Ramos (cell line): ENCODE measurements around the gene DNHD1.

Experiments used
- in situ Hi-C: fragments of 300-500 bp; cut with MboI; formaldehyde crosslinking; loops from one replicate; pipeline ENCODE4 v1.14.3; 2022; ENCODE audit warnings: low sequenced_read_pairs; ENCODE audit not compliant: unreplicated experiment

Gene DNHD1

DNA sequence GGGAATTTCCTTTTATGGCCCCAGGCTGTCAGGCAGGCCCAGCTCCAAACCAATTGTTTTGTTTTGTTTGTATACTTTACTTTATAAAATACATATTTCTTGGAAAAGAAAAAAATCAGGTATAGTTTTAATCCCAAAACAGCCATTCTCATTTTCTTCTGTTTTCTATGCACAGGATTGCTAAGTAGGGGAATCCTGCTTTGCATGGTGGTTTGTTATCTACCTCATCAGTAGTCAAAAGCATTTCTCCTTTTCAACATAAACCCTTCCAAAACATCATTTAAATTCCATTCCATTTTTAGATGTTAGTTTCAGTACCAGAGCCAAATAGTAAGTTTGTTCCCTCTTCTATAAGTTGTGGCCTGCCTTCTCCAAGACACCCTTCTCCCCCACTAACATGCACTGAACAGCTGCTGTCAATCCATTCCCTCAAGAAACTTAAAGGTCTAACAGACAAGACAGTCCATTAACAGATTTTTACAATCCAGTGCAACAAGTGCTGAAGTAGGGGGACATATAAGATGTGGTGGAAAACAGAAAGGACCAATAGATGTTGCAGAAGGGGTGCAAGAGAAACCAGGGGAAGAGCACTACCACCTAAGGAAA lies 110.2 kb downstream of the DNHD1 start:
- in situ Hi-C loops = no loop called here

DNA sequence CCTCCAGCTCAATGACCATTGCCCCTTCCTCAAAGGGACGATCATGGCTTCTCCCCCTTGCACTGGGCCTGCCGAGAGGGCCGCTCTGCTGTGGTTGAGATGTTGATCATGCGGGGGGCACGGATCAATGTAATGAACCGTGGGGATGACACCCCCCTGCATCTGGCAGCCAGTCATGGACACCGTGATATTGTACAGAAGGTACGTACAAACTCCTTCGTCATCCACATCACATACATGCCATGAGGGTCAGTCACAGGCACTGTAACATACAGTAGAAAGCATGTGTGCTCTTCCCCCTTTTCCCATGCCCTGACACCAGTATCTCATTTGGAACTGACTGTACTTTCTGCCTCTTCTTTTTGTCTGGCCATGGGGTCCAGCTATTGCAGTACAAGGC lies 110.9 kb downstream of the DNHD1 start:
- in situ Hi-C loops = no loop called here

DNA sequence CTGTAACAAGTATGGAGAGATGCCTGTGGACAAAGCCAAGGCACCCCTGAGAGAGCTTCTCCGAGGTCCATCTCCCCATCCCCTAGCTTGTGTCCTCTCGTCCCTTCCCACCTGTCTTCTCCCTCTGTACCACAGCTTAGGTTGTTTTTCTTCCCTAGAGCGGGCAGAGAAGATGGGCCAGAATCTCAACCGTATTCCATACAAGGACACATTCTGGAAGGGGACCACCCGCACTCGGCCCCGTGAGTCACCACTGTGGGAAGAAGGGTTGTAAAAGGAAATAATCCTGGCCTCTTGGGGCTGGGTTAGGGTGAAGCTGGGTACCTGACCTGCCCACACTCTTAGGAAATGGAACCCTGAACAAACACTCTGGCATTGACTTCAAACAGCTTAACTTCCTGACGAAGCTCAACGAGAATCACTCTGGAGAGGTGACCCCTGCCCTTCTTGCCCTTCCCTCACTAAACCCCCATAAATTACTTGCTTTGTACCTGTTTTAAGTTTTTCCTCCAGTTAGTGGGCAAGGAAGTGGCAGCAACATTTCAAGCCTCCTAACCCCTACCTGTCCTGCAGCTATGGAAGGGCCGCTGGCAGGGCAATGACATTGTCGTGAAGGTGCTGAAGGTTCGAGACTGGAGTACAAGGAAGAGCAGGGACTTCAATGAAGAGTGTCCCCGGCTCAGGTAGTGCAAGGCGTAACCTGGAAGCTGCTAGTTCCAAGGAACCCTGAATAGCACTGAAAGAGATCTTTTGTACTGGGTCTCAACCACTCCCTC lies 111.8 kb downstream of the DNHD1 start:
- in situ Hi-C loops = no loop called here

DNA sequence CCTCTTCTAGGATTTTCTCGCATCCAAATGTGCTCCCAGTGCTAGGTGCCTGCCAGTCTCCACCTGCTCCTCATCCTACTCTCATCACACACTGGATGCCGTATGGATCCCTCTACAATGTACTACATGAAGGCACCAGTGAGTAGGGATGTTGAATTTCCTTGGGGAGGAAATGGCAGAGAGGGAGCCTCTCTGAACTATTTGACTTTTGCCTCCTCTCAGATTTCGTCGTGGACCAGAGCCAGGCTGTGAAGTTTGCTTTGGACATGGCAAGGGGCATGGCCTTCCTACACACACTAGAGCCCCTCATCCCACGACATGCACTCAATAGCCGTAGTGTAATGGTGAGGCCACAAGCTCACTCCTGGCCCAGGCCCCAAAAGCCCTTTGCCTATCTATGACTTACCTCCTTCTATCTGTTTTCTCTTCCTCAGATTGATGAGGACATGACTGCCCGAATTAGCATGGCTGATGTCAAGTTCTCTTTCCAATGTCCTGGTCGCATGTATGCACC lies 112.5 kb downstream of the DNHD1 start:
- in situ Hi-C loops = no loop called here

DNA sequence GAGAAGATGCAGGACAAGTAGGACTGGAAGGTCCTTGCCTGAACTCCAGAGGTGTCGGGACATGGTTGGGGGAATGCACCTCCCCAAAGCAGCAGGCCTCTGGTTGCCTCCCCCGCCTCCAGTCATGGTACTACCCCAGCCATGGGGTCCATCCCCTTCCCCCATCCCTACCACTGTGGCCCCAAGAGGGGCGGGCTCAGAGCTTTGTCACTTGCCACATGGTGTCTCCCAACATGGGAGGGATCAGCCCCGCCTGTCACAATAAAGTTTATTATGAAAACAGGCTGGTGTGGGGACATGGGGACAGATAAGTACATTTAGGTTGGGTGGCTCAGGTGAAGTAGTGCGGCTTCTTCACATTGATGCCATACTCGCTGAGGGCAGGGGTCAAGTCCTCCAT lies 113.5 kb downstream of the DNHD1 start:
- in situ Hi-C loops = no loop called here

DNA sequence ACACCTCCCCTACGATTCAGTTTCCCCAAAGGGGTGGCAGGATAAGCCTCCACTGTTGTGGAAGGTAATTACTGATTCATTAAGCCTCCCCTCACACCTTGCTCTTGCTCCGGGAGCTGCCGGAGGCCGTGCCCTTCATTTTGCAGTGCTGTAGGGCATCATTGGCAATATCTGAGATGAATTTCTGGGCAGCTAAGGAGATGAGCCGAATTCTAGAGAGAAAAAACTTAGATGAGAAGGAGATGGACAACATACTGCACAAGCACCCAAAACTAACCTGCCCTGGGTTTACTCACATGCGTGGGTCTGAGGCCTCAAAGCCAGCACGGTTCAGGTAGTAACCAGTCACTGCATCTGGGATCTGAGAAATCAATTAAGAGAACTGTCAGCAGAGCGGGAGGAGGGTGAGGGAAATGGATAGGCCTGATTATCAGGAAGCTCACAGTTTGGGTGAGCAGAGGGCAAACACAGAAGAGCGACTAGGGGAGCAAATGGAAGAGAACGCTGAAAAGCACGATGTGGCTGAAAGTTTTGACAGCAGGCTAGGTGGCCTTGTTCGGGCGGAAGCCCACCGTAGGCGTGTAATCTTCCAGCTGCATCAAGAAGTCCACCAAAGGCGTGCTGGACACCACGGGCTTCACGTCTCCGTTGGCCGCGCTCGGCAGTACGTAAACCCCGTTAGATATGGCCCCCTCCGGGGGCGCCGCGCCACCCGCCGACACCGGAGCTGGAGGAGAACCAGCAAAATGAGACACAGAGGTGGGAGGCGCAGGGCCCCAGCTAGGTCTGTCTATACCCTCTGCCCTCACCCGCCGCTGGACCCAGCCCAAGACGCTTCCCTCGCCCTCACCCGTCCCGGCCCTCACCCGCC lies 114.2 kb downstream of the DNHD1 start:
- in situ Hi-C loops = no loop called here

DNA sequence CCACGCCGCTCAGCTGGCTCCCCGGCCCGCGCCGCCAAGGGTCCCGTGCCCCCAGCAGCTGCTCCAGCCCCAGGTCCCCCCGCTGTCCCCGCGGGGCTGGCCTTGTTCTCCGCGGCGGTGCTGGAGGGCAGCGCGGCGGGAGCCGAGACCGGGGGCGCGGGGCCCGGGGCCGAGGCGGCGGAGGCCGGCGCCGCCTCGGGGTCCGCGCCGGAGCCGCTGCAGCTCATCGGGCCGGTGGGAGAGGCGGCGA lies 114.8 kb downstream of the DNHD1 start:
- in situ Hi-C loops = no loop called here

DNA sequence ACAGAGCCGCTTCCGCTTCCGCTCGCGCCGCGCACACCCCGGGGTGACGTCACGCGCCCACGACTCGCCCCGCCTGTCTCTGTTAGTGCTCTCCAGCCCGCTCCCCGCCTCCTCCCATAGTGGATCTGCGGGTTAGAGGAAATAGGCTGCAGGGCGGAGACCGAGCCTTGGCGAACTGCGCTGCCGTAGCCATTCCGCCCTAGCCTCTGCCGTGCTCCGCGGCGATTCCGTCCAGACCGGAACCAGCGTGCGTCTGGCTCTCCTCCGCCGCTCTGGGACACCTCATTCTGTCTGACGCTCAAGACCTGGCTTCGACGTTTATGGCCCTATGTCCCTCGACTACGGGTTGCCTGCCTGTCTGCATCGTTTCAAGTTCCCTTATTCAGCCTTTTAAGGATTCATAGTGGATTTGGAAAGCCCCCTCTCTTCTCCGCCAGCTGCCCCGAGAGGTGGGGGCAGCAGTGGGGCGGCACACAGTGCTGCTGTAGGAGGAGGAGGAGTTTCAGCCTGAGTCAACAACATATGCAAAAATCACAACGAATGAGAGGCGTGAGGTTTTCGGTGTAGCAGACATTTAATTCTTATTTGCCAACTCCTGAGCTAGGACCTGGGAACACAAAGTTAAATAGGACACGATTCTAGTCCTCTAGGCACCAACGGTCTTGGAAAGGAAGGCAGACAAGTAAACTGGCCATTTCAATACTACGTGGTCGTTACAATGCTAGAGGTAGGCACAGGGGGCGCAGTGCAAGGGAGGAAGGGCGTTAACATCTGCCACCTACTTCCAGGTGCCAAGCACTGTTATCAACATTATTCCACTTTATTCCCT lies 115.3 kb downstream of the DNHD1 start, which contains the start of gene TAF10:
Gene TAF10, minus strand, starts transcription at position 4 of the 829 bp plus-strand sequence. CDS start 27 bp downstream, outside the sequence.
- in situ Hi-C loops = no loop called here

DNA sequence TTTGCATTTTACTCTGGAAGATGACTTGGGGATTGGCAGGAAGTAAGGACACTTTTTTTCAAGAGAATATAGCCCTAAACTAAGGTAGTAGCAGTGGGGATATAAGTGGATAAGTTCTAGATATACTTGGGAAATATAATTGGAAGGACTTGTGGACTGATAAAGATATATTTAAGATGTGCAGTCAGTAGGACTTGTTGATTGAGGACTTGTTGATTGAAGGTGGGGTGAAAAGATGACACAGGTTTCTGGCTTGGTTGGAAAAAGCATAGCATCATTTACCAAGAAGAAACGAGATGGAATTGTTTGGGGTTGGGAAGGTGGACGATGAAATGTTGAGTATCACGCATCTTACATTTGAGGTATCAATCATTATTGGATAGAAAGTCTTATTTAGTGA lies 116.4 kb downstream of the DNHD1 start:
- in situ Hi-C loops = no loop called here

DNA sequence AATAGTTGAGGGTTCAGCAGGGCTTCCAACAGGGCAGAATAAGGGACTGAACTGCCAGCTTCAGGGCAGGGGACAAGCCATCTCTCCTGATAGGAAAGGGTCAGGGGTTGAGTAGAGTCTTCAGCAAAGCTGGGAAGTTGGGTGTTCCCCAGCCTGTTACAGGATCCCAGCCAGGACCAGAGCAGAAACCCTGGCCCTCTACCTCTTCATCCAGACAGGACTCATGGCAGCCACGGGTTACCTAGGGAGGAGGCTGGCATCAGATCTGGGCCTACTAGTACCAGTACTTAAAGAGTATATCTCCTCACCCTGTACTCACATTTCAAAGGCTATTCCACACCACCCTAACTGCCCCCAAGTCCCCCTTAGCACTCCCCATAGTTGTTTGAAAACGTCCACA lies 117.4 kb downstream of the DNHD1 start:
- in situ Hi-C loops = no loop called here

DNA sequence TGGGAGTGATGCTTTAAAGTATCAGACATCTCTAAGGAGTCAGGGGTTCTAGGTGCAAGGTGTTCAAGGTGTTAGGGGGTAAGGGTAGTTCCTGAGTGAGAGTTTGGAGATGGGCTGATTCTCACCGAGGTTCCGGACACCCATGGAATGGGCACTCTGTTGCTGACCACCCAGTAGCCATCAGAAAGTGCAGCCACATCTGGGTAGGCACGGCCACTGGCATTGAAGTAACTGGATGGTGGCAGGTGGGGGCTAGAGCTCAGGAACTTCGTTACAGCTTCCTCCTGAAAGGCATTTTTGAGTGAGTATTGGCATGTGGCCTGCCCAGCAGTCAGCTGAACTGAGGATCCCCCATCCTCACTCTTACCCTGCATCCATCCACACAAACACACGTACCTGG lies 118.0 kb downstream of the DNHD1 start:
- in situ Hi-C loops = no loop called here

DNA sequence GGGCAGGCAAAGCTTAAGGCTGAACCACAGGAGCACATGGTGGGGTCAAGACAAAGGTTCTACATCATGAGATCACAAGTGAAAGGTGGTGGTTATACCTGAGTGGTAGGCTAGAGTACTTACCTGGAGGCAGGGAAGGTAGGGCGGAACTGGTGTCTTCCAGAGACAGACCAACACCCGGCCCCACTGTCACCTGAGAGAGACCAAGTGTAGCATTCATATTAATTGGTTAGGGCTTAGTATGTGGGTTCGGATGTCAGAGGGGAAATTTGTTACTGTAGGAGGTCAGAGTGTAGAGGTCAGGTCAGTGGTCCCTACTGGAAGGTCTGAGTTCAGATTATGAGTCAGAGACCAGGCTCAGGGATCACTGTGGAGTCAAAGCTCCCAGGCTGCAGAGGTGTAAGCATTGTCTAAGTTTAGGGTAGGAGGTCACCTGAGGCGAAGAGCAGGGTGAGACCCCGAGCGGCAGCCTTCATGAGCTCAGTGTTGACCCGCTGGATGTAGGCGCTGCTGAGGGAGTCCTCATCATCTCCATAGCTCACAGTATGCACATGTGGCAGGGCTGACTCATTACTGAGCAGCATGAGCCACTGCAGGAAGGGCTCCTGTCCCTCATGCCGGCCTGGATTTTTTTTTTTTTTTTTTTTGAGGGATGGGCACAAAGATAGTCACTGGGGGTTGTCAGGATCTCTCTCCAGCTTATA lies 119.0 kb downstream of the DNHD1 start:
- in situ Hi-C loops = no loop called here

DNA sequence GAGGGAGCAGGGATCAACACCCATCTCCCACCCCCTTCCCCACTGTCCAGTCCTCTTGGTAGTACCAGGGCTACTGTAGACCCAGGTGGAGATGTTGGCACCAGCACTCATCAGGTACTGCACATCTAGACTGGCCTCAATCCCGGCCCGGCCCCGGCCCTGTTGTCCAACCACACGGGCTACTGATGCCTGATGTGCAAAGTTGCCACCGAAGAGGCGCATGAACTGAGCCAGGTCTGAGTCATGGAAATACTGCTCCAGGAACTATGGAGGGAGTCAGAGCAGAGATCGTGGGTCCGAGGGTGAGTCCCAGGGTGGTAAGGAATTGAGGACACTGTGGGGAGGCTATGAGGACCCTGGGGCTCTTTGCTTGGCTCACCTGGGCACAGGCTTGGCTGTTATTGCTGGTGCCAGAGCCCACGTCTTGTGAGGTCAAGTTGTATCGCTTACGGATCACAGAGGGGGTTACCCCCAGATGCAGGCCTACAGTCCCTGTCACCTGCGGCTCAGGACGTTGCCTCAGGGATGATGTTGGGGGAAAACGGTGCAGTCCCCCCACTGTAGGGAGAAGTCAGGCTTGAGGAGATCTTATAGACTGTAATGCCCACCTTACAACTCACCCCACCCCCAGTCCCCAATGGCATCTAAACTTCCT lies 119.6 kb downstream of the DNHD1 start:
- in situ Hi-C loops = no loop called here

DNA sequence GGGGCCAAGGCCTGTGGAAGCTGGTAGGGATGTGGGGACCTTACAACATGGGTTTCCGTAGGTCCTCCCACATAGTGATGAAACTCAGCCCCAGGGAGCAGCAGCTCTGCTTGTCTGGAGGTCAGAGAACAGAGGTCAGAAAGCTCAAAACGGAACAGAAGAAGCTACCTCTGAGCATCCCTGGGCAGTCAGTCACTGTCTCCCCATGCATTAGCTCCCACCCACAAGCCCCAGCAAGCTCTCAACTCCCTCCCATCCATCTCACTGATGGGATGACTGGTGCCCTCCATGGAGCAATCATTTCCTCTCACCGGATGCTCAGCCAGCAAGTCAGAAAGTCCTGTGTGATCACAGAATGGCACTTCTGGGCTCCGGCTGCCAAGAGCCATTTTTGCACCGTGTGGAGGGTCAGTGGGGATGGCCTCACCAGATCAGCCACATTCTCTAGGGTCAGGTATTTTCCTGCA lies 120.3 kb downstream of the DNHD1 start:
- in situ Hi-C loops = no loop called here

DNA sequence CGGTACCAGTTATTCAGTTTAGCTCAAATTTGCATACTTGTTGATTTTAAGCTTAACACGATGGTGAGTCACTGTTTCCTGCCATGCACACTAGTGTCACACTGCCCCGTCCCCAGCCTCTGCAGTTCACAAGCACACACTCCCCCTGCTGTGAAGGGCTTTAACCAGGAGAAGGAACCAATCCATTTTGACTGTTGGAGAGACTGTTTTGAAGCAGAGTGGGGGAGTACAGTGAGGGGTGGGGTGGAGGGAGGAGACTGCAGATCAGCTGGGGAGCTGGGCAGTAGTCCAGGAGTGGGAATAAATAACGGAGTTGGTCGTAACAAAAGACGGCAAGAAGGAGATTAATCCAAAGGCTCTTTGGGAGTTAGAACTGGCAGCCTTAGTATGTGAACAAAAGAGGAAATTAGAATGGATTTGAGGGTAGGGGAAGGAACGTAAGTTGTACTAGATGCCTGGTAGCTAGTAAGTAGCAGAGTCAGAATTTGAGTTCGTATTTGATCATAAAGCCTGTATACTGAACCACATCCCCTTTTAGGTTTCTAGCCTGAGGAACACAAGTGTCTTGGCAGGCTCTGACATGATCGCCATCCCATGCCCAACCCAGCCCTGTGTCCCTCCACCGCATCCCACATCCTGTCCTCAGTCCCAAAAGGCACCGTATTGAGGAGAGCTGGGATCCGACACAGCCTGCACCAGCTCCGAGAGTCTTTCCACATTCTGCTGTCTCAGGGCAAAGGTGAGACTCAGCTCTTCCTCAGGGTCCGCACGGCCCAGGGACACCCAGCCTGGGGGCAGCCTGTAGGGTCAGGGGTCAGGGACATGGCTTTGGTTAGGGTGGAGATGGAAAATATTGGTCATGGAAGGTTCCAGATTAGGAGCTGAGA lies 121.3 kb downstream of the DNHD1 start:
- in situ Hi-C loops = no loop called here

DNA sequence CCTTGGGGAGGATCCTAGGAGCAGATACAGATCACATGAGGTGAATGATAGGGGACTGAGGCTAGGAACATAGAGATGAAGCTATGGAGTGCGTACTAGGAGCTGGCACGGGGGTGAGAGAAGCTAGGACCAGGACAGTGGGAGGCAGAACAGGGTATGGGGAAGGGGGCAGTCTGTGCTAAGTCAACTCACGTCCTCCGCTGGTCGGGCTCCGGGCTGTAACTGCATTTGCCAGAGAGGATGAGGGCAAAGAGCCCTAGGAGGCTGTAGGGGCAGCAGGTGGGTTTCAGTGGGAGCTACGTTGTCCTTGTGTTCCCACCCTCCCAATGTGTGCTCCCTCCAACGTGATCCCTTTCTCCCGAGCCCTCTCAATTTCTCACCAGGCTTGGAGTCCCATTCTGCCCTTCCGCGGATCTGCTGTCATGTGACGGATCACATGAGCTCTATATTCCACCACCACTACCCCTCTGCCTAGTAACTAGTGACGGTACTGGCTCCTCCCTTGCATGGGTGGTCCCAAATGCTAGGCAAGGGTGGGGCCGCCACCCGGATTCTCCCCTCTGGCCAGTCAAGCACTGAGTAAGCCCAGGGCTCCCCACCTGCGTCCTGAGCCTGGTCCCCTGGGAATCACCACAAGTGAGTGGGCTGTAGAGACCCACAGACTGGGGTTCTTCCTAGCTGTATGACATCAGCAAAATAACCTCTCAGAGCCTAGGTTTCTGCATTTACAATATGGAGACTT lies 122.1 kb downstream of the DNHD1 start, which contains the start of gene TPP1:
Gene TPP1, minus strand, starts transcription at position 419 of the 742 bp plus-strand sequence. Its CDS starts 22 bp downstream, at position 397.
- in situ Hi-C loops = no loop called here

DNA sequence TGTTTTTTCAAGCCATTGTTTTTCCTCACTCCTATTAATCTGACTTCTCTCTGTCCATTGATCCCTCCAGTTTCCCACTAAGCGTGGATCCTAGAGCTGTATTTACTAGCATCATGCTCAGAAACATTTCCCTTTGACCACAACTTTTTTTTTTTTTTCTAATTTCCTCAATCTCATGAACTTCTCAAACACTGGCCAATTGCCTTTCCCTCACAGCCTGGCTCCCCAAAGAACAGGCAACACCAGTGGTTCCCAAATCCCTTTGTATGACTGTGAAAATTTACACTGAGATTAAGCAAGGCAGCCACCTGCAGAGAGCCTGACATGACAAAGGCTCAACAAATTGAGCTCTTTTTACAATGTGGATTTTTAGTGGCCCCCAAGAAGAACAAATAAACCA lies 123.6 kb downstream of the DNHD1 start:
- in situ Hi-C loops = no loop called here
